ENCODE results near the gene LIPC. TPM values are rescaled to one million over a fixed set of nuclear protein-coding genes. Genes with fewer than 3 reads are reported as not detected.

The LIPC gene
- total and polyA plus RNA-seq, 9 of the 15 experiments (the other 6 are each of a cell fraction or from before 2014, with no cell fraction given) = 0.07 to 0.41 (median 0.11) TPM; not detected in 2

- Histone ChIP-seq H3K79me2 (ENCODE audit: control insufficient read depth, insufficient read depth, low read length) (no peaks in the 10 kb centered on the region), H2AFZ (ENCODE audit: low read depth, low read length) (peak overlapping the region; percentile 99), H3K4me3 (no peak overlapping the region), H3K4me1 (replicated peaks in 1 of 2; ENCODE audit: control insufficient read depth in 2 of 2, insufficient read depth in 2 of 2, low read length in 2 of 2) (peaks cover 28 to 39% of the 10 kb centered on the region in 2 experiments), H3K27ac (ENCODE audit: extremely low read depth, low read depth, low read length) (peak overlapping the region; percentile 75; the same call in 2 of the 3 replicates), H3K9me1 (ENCODE audit: control insufficient read depth, insufficient read depth, low read length) (no peaks in the 10 kb centered on the region), H3K36me3 (ENCODE audit: control insufficient read depth, insufficient read depth, low read length) (no peaks in the 10 kb centered on the region), H3K4me2 (ENCODE audit: insufficient read depth, low read length) (peak overlapping the region; percentile 65), H3K27me3 (ENCODE audit: control insufficient read depth in 2 of 2, insufficient read depth in 2 of 2, low read length in 2 of 2) (no peaks in the 10 kb centered on the region), H4K20me1 (replicated peaks; ENCODE audit: control insufficient read depth, insufficient read depth, low read length) (no peaks in the 10 kb centered on the region), H3K9ac (ENCODE audit: insufficient read depth in 1 of 2, low read depth in 2 of 2, low read length in 2 of 2) (peak overlapping the region; percentile 60 to 78; a peak in 2 of 4 replicates), H3K9me3 (replicated peaks; ENCODE audit: control insufficient read depth, insufficient read depth, low read depth, low read length) (no peaks in the 10 kb centered on the region)
- ChIA-PET POLR2A (no interaction called here), CTCF (ENCODE audit: low intra/inter-chr PET ratio) (no interaction called here)
- no TSS peak for BruUV-seq (replicated peaks)
- intact Hi-C loops (cut with micrococcal nuclease) = no loop called here
- WGBS (ENCODE audit: insufficient coverage, low coverage, missing lambda C conversion rate) = 79% methylated on average over 17 of the region's 24 CpGs
- no peak for FAIRE-seq
- no peak for ATAC-seq
- peak; percentile 75 for TF ChIP-seq EGR1 (conservative IDR thresholded peaks at IDR 0.05)
- no peak for TF ChIP-seq CREB1 (IDR thresholded peaks at IDR 0.05)
- TF ChIP-seq CREB1 (CRISPR knock-in tag; IDR thresholded peaks at IDR 0.05) = 0 out of 2 replicates have a peak, but pooled peaks have one; percentile 16
- no peak for TF ChIP-seq BRD9 (IDR thresholded peaks at IDR 0.05; ENCODE audit: low read depth, partially characterized antibody)
- TF ChIP-seq NFE2L1 (tag; IDR thresholded peaks at IDR 0.05; ENCODE audit: borderline replicate concordance, low read depth) = no peak
- no peak for TF ChIP-seq RBM17 (IDR thresholded peaks at IDR 0.05; ENCODE audit: borderline replicate concordance, low read depth, low read length)
- no peak for TF ChIP-seq MCM3 (IDR thresholded peaks at IDR 0.05)
- peak; percentile 84; the same call in 1 of the 2 replicates for TF ChIP-seq KAT7 (CRISPR knock-in tag; IDR thresholded peaks at IDR 0.05; ENCODE audit: borderline replicate concordance)
- in situ Hi-C loops (cut with MboI) = no loop called here
- peak in 1 of 4 experiments; percentile 42 for DNase-seq (ENCODE audit: extremely low read depth in 1 of 4, low spot score in 3 of 4)
Measured at GRCh38 chr15:58552505-58553364, 120.9 kb downstream of the LIPC start.
